GM18867 (cell line): ENCODE measurements around the gene TBC1D22A.

Experiments used
- ATAC-seq: cut with Tn5 transposase; IDR thresholded peaks from one replicate; pipeline ENCODE4 v1.9.1; 2021; ENCODE audit warnings: mild to moderate bottlenecking, moderate library complexity; ENCODE audit not compliant: unreplicated experiment

Gene TBC1D22A

DNA sequence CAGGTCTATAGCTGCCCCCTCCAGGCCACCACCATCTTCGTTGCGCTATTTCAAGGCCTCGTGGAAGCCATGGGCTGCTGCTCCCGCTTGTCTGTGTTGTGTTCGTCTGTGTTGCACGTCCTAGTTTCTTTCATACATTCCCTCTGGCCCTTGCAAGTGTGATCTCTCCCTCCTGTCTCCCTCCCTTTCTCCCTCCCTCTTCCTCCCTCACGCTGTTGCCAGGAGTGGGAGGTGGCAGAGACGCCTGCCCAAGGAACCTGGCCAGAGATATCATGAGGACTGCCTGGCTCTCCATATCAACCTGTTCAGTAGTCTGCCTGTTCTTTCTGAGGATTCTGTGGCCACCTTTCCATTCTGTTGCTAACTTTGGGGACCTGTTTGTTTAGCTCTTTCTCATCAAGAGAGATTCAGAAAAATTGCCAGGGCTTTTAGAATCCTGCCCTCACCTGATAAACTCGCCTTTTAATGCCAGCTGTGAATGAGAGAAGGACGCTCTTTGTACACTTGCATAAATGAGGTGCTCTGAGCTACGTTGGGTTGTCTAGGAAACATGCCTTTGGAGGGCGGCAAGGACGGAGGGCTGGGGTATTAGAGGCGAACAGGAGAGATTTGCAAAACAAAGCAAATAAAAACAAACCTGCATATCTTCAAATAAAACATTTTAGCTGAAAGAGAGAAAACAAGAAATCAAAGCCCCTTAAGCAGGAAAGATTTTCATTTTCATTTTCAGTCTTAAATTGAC is 185.2 kb downstream of the TBC1D22A start:
- ATAC-seq: no peak

DNA sequence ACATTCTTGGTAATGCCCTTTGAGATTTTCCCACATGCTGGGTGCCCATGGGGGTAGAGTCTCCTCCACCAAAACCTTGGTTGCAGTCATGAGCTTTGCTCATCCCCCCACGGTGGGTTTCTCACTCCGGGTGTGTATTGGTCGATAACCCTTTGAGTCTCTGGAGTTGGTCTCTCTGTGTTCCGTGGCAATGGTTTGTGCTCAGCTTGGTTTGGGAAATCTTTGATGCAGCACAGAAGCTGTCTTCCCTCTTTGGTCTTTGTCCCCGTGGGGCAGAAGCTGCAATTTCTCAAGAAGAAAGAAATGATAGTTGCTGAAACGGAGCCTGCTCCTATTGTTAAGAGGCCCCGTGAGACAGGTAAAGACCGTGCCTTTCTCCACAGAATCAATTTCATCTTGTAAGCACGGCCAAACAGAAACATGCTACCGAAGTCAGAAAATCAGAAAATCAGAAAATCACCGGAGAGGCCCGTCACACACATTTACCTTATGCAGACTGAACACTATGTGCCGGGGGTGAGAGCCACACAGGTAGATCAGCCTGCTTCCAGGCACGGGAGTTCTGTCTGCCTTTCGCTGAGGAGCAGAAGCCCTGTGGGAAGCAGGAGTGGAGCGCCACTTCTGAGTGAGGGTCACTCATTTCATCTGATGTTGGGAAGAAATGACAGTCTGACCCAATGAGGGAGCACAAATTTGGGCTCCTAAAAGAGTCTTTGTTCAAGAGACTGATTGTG is 186.1 kb downstream of the TBC1D22A start:
- no peak for ATAC-seq

DNA sequence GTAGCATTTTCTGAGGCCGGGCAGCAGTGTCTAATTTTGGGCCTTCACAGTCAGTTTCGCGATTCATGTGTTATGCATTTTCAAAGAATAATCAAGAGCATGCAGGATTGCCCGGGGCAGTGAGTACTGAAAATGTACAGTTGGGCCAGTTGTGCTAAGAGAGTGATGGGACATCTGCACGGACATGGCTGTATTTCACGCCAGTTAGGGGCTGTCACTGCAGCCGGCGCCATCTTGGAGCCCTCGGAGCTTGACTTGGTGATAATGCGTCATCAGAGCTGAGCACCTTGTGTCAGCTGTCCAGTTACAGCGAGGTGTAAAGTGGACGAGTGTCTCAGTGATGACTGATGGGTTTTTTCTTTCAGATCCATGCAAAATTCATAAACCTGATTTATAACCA is 188.9 kb downstream of the TBC1D22A start:
- ATAC-seq: no peak

DNA sequence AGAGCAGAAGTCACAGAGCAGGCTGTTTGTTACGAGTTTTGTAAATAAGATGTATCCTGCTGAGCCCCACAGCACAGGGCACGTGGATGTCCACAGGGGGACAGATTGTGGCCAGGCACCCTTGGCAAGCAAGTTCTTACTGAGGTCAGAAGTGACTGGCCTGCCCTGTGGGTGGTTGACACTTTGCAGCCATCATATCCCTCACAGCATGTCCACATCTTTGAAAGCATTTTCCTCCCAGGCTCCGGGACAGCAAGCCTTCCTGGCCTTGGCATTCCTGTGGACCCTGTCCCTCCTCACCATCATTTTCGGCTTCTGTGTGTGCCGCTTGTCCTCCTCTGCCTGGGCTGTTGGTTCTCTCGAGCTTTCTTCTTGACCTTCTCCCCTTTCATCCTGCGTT is 189.5 kb downstream of the TBC1D22A start:
- ATAC-seq: no peak

DNA sequence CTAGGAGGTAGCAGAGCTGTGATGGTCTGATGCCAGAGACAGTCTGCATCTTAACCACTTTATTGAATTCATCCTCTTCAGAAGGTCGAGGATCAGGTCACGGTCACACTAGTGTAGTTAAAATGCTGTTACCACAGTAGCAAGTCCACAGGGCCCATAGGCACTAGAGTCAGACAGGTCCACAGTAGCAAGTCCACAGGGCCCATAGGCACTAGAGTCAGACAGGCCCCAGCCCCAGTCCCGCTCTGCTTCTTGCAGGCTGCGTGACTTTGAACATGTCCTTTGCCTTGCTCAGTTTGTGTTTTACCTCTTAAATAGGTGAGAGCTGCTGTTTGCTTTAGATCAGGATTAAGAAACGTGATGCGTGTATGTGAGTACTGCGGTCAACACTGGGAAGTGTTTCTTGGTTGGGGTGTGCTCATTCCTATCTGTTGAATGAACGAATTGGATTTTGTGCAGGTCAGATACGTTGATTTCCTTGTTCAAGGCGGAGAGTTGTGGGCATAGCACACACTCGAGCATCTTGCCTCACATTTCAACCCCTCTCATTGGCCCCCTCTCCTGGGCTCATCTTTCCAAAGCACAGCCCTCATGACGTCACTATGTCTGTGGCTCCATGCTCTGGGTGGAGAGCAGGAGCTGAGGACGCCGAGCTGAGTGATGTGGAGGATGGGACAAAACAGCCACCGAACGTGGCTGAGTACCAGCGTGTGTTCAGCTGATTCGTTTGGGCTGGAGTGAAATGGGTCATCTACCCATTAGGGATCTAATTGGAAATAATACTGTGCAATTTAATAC is 191.7 kb downstream of the TBC1D22A start:
- no peak for ATAC-seq

DNA sequence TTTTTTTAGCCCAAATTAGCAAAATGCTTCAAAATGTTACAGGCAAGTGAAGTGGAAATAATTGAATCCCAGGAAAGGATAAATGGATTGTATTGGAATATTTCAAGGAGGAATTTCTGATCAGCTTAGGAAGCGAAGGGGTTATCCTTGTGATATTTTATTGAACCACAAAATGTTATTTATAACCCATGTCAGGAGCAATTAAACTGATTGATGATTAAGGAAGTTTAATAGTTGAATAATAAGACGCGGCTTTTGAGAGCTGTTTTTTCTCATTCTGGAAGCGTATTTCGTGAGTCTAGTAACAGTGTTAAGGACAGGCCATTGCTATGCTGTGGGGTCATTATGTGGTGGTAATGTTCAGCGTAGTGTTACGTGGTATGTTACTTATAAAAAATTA is 192.3 kb downstream of the TBC1D22A start:
- ATAC-seq: no peak

DNA sequence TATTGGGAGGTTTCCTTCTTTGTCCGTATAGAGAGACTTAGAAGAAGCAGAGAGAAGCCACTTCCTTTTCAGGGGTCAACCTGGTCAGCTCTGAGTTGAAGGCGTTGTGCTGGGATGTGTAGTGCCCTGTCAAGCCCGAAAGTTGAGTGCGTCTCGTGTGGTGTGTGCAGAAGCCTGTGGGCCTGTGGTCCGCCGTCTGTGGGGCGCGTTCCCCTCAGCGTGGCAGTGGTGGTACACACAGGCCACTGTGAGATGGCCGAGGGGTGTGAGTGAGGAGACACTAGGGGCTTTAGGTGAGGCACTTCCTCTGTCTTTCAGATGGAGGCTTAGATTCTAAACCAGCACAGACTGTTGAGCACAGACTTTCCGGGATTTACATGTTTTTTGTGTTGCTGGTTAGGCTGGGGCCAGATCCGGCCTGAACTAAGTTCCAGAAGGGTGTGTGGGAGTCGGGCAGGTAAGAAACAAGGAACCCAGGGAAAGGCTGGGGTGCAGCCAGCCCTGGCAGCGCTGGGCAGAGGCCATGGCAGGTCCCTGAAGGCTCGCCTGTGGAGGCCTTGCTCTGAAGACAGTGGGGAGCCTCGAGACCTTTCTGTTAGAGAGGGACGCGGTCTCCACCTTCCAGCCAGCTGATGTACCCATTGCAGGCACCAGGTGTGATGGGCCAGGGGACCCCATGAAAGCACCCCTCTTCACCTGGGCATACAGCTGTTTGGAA is 194.2 kb downstream of the TBC1D22A start:
- no peak for ATAC-seq

DNA sequence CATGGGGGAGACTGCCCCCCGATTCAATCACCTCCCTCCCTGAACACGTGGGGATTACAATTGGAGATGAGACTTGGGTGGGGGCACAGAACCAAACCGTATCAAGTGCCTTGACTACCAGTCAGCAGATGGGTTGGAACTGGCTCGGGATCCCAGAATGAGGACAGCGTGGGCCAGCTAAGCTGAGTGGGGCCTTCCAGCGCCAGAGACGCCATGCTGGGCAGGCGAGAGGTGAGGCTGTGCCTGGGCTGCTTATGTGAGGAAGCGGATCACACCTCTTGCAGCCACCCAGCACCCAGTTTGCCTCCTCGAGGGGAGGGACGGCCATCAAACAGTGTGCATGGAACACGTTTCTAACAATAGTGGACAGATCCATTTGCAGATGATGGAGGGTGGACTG is 195.1 kb downstream of the TBC1D22A start:
- no peak for ATAC-seq

DNA sequence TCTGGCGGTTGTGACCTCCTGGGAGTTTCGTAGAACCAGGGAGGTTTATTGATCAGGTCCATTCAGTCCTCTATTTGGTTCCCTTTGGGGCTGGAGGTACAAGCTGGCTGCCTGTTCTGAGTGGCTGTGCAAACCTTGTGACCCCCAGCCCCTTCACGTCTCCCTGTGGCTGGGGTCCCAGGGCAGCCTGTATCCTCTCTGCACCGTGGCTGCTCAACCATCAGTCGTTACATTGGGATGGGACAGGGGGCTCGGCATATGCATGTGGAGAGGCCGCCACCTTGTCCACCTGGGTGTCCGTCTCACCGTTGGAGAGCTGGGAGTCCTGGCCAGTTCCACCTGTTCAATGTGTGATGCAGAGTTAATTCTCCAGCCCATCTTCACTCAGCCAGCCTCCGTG is 195.7 kb downstream of the TBC1D22A start:
- no peak for ATAC-seq

DNA sequence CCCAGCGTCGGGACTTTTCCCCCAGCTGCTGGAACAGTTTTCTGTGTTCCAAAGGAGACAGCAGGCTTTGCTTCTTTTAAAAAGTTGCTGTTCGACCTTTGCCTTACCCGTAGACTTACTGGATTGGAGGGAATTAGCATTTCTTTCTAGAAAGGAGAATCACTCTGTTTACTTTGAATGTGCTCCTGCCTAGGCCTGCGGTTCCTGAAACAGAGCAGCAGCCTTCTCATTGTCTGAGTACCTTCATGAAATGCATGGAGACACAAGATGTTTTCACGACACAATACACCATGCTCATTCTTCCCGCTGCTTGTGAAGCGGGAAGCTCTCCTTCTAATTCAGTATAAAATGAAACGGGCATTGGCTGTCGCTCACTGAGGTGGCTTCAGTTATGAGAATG is 196.2 kb downstream of the TBC1D22A start:
- no peak for ATAC-seq

DNA sequence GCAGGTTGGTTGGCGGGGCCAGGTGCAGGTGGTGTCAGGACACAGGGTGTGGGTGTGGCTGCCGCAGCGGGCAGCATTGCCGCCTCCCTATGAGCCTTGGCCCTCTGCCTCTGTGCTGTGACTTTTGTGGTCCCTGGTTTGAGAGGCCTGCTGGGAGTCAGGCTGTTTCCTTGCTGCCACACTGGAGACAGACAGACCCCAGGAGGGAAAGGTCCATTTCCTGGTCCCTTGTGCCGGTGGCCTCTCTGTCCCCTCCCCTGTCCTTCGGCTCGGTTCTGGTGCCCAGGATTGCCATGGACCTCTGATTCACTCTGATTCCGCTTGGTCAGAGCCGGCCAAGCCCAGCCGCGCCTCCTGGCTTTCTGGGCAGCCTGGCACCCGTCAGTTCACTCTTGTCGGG is 196.9 kb downstream of the TBC1D22A start:
- ATAC-seq: no peak

DNA sequence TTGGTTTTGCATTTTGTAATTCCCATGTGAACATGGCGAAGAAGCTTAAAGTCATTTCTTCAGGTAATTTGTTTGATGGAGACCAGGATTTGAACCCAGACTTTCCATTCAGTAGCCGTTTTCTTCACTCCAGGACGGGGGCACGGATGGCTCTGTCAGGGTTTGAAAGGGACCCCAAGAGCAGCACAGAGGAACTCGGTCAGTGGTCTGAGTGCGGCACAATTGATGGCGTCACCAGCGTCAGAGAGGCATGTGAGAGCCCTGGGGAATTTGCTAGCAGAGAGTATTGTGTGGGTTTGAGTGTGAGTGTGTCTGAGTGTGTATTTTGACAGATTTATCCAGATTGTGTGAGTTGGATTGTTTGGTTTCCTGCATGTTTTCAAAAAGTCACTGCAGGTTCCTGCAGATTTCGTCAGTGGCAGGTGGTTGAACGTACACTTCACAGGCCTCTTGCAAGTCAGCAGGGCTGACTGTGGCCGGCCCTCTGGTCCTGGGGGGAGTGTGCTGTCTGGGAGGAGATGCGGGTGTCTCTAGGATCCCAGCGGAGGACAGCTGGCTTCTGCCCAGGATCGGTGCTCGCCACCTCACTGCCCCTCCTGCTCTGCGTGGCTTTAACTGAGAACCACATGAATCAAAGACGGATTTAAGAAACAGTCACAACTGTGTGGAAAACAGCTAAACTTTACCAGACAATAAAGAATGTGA is 199.3 kb downstream of the TBC1D22A start:
- ATAC-seq: no peak

DNA sequence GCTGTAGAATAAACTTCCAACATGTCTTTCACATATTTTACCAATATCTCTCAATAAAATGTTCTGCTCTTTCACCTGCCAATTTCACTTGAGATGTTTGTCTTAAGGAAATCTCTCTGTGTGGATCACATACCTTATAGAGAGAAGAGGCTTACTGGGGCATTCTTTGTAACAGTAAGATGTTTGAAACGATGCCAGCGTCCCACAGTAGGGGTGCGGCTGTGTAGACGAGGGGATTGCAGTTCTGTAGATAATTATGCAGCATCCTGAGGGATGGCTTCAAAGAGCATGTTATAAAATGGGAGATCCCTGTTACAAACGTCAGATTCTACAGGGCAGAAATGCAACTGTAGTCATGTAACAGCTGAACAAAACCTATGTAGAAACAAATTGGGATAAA is 200.0 kb downstream of the TBC1D22A start:
- no peak for ATAC-seq

DNA sequence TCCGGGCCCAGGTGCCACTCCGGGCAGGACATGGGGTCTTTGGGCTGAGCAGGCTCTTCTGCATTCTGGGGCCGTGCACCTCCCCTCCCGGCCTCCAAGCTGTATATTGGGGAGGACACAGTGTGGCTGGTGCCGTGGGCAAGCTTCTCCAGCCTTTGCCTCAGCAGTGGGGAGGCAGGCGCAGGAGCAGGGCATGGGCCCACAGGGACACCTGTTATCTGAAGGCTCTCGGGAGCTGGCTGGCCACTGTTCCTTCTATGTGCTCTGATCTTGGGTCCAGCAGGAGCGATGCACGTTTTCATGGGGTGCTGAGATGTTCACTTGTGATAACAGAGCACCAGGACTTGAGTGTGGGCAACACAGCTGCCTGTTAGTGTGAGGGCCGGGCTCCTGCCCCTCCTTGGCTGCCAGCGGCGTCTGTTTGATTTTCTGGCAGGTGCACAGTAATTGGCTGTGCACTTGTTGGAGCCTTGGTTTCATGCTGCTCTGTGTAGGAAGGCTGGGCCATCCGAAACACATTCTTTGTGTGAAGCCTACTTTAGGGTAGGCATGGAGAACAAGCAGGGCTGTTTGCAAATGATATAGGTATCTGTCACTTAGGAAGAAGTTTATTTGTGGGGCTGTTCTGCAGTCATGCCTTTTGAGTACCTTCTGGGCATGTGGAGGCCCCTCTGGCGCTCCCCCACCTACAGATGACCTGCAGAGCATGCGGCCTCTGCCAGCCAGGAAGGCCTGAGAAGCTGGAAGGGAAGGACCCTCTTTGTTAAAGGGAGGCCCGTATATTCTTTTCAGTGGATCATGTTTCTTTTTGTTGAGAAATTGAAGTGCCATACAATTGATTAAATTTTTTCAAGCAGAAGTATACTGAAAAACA is 201.5 kb downstream of the TBC1D22A start:
- no peak for ATAC-seq

DNA sequence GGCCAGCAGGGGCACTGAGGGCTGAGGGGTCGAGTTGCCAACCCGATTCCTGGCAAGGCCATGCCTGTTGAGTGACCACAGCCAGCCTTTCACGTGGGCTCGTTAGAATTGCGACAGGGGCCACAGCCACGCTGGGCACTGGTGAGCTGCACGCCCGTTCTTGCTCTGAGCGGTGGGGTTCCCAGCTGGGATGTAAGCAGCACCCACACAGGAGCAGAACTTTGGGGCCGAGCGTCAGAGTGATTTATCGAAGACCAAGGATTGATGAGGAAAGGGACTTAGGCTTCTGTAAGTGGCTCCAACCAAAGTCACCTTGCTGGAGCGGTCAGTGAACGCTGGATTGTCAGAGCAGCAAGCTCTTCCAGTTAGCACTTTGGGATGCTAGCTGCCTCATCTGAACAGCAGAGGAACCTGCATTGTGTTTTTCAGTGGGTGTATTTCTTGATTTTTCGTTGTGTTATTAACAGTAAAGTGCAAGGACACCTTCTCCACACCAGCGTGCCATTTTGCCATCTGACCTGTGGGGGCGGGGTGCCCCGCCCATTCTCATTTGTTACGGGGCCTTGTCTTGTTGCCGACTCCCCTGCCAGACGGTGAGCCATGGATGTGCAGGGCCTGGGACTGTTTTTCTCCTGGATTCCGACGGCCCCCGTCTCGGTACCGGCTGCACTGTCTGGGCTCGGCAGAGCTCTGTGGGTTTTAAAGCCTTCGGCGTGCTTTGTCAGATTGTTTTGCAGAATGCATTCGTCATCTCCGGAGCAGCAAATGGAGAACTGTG is 202.5 kb downstream of the TBC1D22A start:
- no peak for ATAC-seq

DNA sequence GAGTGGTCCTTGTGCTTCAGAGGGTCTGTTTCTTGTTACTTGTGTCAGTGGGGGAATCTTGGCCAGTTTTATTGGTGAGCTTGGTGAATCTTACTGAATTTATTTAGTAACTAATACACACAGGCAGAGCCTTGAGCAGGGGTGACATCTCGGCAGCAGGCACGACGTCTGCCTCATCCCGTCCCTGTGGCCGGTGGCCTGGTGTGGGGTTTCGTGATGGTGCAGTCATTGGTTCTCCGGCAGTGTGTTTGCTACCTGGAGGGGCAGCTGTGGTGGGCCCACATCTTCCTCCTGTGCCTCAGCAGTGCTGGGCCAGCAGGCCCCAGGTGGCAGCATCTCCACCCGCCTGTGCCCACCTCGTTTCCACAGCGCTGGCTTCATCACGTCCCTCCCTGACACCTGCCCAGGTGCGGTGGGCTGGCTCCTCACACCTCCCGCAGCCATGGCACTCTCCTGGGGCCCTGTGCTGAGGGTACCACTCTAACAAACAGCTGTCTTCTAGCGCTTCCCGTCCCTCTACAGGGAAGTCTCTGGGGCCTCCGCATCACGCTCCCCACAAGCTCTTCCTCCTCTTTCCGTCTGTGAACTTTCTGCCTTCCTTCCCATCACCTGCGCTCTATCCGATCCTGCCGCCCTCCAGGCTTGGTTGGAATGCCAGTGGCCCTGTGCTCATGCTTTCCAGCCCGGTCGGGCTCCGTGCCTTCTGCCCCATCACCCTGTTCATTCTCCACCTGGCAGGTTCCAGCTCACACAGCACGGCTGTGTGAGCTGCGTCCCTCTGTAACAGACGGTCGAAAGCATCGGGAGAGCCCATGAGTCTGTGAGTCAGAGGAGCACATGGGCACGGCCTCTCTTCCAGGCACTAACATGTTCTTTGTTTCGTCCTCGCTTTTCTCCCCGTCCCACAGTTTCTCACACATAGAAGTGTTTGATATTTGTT is 203.4 kb downstream of the TBC1D22A start:
- no peak for ATAC-seq

DNA sequence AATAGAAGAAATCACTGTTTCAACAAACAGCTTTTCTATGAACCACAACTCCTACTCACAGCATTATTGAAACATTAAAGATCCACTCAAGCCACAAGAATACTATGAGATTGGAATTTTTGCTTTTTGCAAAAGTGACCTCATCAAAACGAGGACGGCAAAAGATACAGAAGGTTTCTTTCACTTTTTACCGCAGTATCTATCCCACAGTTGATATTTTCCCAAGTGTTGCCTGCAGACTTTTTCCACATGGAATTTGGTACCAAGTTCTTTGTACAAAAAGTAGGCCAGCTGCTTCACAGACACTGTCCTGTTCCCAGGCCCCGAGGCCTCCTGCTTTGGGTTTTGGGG is 204.0 kb downstream of the TBC1D22A start:
- no peak for ATAC-seq

DNA sequence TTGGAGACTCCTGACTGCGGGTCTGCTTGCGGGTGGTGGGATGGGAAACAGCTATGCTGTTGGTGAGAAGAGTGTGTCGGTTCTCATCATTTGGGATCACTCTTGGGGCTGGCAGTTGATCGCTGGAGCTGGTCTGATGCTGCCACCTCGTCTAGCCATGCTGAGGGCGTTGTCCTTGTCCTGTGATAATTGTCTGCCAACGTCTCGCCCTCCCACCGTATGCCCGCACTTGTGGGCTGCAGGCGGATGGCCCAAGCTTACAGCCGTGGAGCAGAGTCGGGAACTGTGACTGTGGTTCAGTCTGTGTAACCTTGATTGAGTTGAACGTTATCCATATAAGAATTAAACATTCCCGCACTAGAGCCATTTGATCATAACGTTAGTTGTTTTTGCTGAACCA is 204.4 kb downstream of the TBC1D22A start:
- ATAC-seq: no peak
